Thyroid gland (tissue), 4 donors: Measurements from ENCODE around the gene MAFG. TPM values are rescaled to one million over a fixed set of nuclear protein-coding genes. Genes with fewer than 3 reads are reported as not detected.

ENCODE experiments used
- DNase-seq, 2 donors: peaks; one replicate each; pipeline ENCODE4 v3.0.0-alpha.2; 2019
- H3K27ac ChIP-seq, 3 donors: fragments of 200-600 bp; sonication (generic); 1 replicate in 2 of 3; 2 replicates in 1 of 3; pipeline ENCODE4 v1.5.1; 2016 to 2019; ENCODE audit warnings: mild to moderate bottlenecking in 1 of 3, moderate library complexity in 1 of 3
- H3K27me3 ChIP-seq: fragments of 200-600 bp; sonication (generic); one replicate; pipeline ENCODE4 v1.5.1; 2019
- H3K36me3 ChIP-seq, 2 donors: fragments of 200-600 bp; sonication (generic); one replicate each; pipeline ENCODE4 v1.5.1; 2016 to 2019
- H3K4me1 ChIP-seq, 2 donors: fragments of 200-600 bp; sonication (generic); one replicate each; pipeline ENCODE4 v1.5.1; 2017 to 2019
- H3K4me3 ChIP-seq, 3 donors: fragments of 200-600 bp; sonication (generic); replicated peaks in 1 of 3; 1 replicate in 2 of 3; 2 replicates in 1 of 3; pipeline ENCODE4 v1.5.1; 2016; ENCODE audit warnings: mild to moderate bottlenecking in 1 of 3
- H3K9me3 ChIP-seq: fragments of 200-600 bp; sonication (generic); one replicate; pipeline ENCODE4 v1.5.1; 2017
- POLR2A ChIP-seq, 2 donors: fragments of 450-650 bp; IDR thresholded peaks; one replicate each; pipeline ENCODE4 v1.6.1; 2017; ENCODE audit warnings: antibody characterized with exemption in 2 of 2, mild to moderate bottlenecking in 2 of 2, moderate library complexity in 1 of 2
- WGBS, 2 donors: methylation state at CpG; one replicate each; pipeline ENCODE4 v1.1.5; 2017; 5-methylcytosine and 5-hydroxymethylcytosine counted together
- intact Hi-C: fragments of 100-400 bp; cut with DNase I; formaldehyde crosslinking; loops from one replicate; pipeline ENCODE4 v1.15.1; 2023
- total RNA-seq, 4 donors: library from RNA; depleted of rRNA; stranded (reverse); fragments of >200 nt; gene quantifications; one replicate each; pipeline ENCODE4 v1.2.3, GENCODE V29; 2016
- TF ChIP-seq, protein P1 (sequence below), 6 experiments: fragments of 200-600 bp in 3 of 6; fragments of 450-650 bp in 3 of 6; sonication (generic) in 3 of 6; IDR thresholded peaks; one replicate each; pipeline ENCODE4 v1.5.1; 2016 to 2019; ENCODE audit warnings: antibody characterized with exemption in 6 of 6, mild to moderate bottlenecking in 2 of 6, inconsistent platforms in 1 of 6, moderate library complexity in 1 of 6

MAFG gene
- total RNA-seq, 4 donors from 2014 or later: 28.2 to 51.8 (median 36.4) TPM

- 6 to 7% methylated on average over 20 to 43 of the region's 69 CpGs for WGBS, 2 donors
- Histone ChIP-seq H3K27me3 (no peaks in the 10 kb centered on the region), H3K9me3 (no peaks in the 10 kb centered on the region), H3K4me1 (peaks cover 16 to 32% of the 10 kb centered on the region in 2 donors), H3K36me3 (peaks cover 23 to 34% of the 10 kb centered on the region in 2 donors), H3K4me3 (peak overlapping the region; percentile 48 to 89 (median 55)), H3K27ac (peak overlapping the region in 2 of 3 donors; percentile 15 to 56)
- DNase-seq: no peak
- TF ChIP-seq, protein P1, sequence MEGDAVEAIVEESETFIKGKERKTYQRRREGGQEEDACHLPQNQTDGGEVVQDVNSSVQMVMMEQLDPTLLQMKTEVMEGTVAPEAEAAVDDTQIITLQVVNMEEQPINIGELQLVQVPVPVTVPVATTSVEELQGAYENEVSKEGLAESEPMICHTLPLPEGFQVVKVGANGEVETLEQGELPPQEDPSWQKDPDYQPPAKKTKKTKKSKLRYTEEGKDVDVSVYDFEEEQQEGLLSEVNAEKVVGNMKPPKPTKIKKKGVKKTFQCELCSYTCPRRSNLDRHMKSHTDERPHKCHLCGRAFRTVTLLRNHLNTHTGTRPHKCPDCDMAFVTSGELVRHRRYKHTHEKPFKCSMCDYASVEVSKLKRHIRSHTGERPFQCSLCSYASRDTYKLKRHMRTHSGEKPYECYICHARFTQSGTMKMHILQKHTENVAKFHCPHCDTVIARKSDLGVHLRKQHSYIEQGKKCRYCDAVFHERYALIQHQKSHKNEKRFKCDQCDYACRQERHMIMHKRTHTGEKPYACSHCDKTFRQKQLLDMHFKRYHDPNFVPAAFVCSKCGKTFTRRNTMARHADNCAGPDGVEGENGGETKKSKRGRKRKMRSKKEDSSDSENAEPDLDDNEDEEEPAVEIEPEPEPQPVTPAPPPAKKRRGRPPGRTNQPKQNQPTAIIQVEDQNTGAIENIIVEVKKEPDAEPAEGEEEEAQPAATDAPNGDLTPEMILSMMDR (IDR thresholded peaks at IDR 0.05): no peak
- TF ChIP-seq POLR2A (IDR thresholded peaks at IDR 0.05): no peak
- intact Hi-C loops: no loop called here
Measured at GRCh38 chr17:81890447-81891302, 36.9 kb downstream of the MAFG start.

GRCh38 chr17:81889602-81890001, 37.9 kb downstream of the MAFG start:
- TF ChIP-seq, protein P1 (IDR thresholded peaks at IDR 0.05): no peak
- TF ChIP-seq POLR2A (IDR thresholded peaks at IDR 0.05): no peak
- H3K36me3 ChIP-seq: peaks cover 23 to 31% of the 10 kb centered on the region in 2 donors
- no peak overlapping the region for H3K27ac ChIP-seq
- intact Hi-C loops: no loop called here
- WGBS, 2 donors: 92 to 93% methylated on average over 9 of the region's 9 CpGs
- DNase-seq: no peak
- H3K9me3 ChIP-seq: no peaks in the 10 kb centered on the region
- no peak overlapping the region for H3K4me3 ChIP-seq
- peaks cover 16 to 33% of the 10 kb centered on the region in 2 donors for H3K4me1 ChIP-seq
- no peaks in the 10 kb centered on the region for H3K27me3 ChIP-seq

GRCh38 chr17:81888988-81889595, 38.4 kb downstream of the MAFG start:
- 92 to 94% methylated on average over 16 of the region's 16 CpGs for WGBS, 2 donors
- peaks cover 23 to 31% of the 10 kb centered on the region in 2 donors for H3K36me3 ChIP-seq

DNA sequence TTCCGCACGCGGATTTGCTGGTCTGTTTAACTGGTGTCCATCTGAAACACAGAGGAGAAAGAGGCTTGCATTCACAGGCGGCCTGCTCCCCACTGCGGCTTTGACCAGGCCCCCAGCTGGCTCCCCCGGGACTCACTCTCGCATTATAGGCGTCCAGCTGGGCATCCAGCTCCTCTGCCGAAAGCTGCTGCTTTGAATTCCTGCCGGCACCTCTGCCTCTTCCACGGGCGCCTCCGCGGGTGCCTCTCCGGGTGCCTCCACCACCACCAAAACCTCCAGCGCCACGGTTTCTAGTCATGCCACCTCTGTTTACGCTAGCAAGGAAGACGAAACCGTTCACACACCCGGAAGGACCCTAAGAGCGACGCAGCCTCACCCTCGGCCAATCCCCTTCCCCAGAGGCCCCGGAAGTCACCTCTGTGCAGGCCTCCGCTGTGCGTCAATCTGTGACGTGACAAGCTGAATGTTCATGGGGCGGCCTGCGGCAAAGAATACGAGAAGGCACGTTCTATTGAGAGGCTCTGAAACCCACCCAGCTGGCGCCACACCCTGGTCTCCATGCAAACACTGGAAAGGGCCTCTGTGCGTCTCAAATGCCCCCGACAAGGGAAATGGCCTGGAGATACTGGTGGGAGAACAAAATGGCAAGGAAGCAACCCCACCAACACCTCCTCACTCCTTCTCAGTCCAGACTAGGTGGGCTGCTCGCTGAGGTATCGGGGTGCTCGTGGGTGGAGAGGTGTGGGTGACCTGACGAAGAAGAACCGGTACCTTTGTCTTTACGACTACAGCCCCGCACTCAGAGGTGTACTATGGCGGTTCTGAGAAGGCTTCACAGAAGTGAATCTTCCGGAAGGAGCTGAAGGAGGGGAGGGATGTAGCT, 39.2 kb downstream of the MAFG start:
- Histone ChIP-seq H3K4me1 (peaks cover 16 to 33% of the 10 kb centered on the region in 2 donors), H3K36me3 (peaks cover 23 to 31% of the 10 kb centered on the region in 2 donors), H3K4me3 (no peak overlapping the region), H3K27me3 (no peaks in the 10 kb centered on the region), H3K9me3 (no peaks in the 10 kb centered on the region), H3K27ac (no peak overlapping the region)
- intact Hi-C loops: no loop called here
- DNase-seq: no peak
- 95 to 96% methylated on average over 37 to 44 of the region's 44 CpGs for WGBS, 2 donors
- TF ChIP-seq POLR2A (IDR thresholded peaks at IDR 0.05): no peak
- TF ChIP-seq, protein P1 (IDR thresholded peaks at IDR 0.05): no peak

More at GRCh38 chr17:81888988-81889595, 38.4 kb downstream of the MAFG start:
- no peak for TF ChIP-seq POLR2A (IDR thresholded peaks at IDR 0.05)
- Histone ChIP-seq H3K27me3 (no peaks in the 10 kb centered on the region), H3K4me3 (no peak overlapping the region), H3K9me3 (no peaks in the 10 kb centered on the region), H3K27ac (no peak overlapping the region), H3K4me1 (peaks cover 16 to 33% of the 10 kb centered on the region in 2 donors)
- DNase-seq: no peak
- intact Hi-C loops: no loop called here

- Histone ChIP-seq H3K4me1 (peaks cover 6 to 29% of the 10 kb centered on the region in 2 donors), H3K36me3 (peaks cover 23 to 31% of the 10 kb centered on the region in 2 donors), H3K27me3 (no peaks in the 10 kb centered on the region), H3K9me3 (no peaks in the 10 kb centered on the region), H3K27ac (no peak overlapping the region), H3K4me3 (no peak overlapping the region)
- intact Hi-C loops: no loop called here
- 70 to 86% methylated on average over 9 to 10 of the region's 11 CpGs for WGBS, 2 donors
- DNase-seq: peak; percentile 47 to 80
- TF ChIP-seq, protein P1 (IDR thresholded peaks at IDR 0.05): no peak
- no peak for TF ChIP-seq POLR2A (IDR thresholded peaks at IDR 0.05)
Measured at GRCh38 chr17:81885869-81886548, 41.5 kb downstream of the MAFG start.
